Hematopoietic multipotent progenitor cell treated with erythropoietin and hydrocortisone succinate and interleukin-3 and kit ligand, for 17 days (in vitro differentiated cells): Measurements from ENCODE around the gene TFAM.

ENCODE experiments used
- DNase-seq: peaks from one replicate; pipeline ENCODE4 v3.0.0-alpha.2; 2015; ENCODE audit warnings: low spot score

The TFAM gene

DNA sequence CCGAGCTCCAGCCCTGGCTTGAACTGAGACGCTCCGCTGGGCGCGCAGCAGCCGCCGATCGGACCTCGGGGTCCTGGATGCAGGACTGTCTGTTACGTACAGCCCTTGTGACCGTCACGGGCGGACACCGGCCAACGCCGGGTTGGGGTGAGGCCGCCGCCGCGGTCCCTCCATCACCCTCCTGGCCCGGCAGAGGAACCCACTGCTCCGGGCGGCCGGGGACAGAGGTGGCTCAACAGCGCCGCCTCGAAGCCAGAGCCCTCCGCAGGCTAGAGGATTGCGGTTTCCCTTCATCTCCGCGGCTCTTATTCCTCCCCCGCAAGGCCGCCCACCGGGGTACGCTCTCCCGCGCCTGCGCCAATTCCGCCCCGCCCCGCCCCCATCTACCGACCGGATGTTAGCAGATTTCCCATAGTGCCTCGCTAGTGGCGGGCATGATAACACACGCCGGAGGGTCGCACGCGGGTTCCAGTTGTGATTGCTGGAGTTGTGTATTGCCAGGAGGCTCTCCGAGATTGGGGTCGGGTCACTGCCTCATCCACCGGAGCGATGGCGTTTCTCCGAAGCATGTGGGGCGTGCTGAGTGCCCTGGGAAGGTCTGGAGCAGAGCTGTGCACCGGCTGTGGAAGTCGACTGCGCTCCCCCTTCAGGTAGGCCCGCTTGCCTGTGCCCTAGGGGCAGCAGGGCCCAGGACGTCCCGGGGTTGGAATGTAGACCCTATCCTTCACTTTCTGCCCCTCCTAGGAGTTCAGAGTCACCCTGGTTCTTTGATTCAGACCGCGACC lies at the start of gene TFAM:
TSS of gene TFAM (plus strand) at position 412 of the 785 bp plus-strand sequence. CDS start at position 550, 138 bp downstream.
- peak; percentile 72 for DNase-seq

DNA sequence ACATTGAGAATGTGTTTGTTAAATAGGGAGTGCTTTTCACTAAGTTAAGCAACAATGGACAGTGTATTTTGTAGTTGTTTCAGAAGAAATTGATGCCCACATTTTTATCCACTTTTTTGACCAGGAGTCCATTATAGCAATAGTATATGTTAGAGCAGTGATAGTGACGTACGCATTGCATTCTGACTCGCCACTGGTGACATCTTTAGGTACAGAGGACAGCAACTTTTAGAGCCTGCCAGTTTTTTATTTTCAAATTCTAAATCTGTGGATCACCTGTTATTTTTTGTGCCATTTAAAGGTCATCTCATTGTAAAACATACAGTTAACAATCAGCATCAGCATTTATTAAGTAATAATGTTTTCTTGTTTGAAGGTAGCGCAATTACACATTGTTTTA lies 49.0 kb upstream of the TFAM start:
- DNase-seq = no peak

DNA sequence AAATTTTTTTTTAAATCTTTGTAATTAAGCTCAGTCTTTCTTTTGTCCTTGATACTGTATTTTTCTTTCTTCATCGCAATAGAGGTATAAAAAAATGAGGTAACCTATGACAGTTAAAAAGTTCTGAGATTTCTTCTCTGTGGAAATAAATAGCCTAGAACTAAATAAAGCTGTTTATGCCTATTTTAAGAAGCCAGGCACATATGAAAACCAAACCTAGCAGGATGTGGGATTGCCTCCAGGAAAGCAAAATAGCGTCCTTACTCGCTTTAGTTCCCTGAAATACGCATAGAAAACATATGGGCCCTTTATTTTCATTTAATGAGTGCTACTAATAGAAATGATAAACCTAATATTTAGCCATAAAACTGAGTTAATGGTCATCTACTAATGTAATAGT lies 43.8 kb upstream of the TFAM start:
- DNase-seq = no peak

DNA sequence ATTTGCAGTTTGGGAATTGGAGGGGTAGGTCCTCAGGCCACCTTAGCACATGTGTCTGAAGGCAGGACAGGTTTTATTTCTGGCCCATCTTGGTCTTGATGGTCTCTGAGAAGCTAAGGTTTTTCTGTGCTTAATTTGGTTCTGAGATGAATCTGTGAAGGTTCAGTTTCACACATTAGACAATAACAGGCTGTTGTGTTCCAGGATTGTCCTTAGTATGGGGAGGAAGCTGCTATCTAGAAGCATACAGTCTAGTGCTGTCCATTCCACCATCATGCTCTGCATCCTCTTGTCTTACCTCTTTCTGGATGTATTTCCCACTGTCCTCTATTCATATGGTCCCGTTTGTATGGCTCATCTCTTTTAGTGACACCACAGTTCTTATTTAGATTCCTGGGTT lies 43.3 kb upstream of the TFAM start:
- DNase-seq = no peak

DNA sequence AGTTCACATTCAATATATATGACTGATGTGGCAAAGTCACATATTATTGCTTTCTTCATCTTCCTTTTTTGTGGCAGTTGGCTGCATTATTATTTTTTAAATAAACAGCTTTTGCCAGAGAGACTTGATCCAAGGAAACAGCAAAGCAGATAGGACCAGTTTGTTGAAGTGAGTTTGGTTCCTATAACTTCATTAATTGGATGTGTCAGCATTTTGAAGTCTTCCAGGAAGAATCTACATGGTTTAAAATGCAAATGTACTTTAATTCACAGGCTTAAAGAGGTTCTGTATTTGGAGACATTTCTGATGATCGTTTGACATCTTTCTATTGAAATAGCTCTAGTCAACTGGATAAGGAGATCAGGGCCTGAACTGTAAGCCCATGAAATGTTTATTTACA lies 37.2 kb upstream of the TFAM start:
- DNase-seq = no peak

DNA sequence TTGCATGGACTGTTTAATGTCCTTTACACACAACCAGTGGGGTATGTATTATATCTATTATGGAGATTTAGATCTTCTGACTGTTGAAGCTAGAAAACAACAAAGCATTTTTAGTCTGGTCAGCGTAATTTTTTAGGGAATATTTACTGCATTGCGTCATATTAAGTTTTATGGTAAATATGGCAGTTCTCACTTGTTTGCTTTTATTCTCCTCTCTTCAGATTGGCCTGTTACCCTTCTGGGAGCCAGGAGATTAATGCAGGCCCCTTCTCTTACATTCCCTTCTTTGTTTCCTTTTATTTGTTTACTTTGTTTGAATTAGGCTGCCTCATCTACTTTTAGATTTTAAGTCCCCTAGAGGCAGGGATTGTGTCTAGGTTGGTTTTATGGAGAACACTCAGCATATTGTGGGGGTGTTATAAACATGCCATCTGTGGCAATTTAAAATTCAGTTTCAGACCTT lies 36.6 kb upstream of the TFAM start:
- no peak for DNase-seq

DNA sequence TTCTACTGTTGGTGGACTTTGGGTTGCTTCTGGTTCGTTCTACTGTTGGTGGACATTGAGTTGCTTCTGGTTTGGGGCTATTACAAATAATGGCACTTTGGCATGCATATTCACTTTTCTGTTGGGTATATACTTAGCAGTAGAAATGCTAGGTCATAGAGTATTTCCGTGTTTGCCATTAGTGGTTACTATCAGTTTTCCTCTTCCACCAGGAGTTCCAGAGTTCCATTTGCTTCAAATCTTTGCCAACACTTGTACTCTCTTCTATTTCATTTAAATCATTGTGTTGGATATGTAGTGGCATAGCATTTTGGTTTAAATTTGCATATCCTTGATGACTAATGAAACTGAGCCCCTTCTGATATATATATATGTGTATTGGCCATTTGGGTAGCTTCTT lies 35.2 kb upstream of the TFAM start:
- DNase-seq = no peak

DNA sequence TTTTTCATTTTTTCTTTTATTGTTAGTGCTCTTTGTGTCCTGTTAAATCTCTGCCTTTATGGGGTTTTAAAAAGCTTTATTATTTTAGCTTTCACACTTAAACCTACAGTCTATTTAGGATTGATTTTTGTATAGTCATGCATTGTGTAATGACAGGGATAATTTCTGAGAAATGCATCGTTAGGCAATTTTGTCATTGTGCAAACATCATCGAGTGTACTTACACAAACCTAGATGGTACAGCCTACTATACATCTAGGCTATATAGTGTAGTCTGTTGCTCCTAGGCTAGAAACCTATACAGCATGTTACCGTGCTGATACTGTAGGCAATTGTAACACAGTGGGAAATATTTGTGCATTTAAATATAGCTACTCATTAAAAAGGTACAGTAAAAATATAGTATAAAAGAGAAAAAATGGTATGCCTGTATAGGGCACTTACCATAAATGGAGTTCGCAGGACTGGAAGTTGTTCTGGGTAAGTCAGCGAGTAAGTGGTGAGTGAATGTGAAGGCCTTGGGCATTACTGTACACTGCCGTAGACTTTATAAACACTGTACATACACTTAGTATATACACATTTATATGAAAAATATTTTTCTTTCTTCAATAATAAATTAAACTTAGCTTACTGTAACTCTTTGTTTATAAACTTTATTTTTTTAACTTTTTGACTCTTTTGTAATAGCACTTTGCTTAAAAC lies 34.4 kb upstream of the TFAM start:
- DNase-seq = no peak

DNA sequence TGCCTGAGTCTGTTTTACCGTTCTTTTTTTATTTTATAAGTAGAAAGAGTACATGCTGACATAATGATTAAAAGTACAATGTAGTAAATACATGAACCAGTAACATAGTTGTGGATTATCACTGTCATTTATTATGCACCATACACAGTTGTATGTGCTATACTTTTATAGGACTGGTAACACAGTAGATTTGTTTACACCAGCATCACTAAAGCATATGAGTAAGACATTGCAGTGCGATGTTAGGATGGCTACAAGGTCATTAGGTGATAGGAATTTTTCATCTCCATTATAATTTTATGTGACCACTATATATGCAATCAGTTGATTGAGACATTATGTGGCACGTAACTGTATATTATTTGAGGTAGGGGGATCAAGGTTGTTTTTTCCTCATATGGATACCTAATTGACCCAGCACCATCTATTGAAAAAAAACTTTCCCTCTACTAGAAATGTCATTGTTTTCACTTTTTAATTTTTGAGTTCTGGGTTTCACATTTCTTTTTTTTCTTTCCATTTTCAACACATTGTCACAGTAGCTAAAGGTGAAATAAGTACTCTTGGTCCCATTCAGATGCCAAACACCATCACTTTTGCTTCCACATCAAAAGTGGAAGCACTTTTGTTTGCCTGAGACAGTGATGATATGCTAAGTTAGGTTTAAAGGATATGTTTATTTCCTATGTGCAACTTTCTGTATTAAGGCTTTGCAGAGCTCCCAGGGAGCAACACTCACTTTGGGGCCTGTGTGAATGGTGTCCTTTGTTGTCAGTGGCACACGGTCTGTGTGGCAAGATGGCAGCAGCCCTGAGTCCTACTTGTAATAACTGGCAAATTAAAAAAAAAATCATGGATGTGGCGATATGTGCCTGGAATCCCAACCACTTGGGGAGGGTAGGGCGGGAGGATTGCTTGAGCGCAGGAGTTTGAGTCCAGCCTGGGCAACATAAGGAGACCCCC lies 33.3 kb upstream of the TFAM start:
- DNase-seq = no peak

DNA sequence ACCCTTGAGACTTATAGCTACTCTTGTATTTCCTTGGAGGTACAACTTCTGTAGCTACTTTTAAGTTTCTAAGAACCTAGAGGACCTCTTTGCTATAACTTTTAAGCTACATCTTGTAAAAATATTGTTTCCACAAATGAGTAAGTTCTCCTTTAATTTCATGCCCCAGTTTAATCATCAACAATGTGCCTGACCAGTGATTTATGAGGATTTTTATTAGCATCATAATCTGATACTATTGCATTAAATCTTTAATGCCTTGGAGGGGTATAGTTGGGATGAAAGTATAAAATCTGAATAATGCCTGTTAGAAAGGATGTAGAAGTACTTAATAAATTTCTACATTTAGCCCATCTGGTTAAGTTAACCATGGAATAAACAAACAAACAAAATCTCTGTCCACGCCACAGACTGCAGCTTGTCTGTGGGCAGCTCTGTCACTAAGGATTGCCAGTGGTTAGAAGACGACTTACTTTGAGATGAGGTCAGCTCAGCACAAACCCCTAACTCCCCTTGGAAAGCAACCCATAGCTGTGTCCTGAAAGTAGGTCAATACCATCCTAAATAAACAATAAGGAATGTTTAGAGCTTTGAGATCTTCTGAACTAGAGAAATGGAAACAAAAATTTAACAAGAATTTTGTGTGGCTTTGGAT lies 32.1 kb upstream of the TFAM start:
- DNase-seq = no peak

DNA sequence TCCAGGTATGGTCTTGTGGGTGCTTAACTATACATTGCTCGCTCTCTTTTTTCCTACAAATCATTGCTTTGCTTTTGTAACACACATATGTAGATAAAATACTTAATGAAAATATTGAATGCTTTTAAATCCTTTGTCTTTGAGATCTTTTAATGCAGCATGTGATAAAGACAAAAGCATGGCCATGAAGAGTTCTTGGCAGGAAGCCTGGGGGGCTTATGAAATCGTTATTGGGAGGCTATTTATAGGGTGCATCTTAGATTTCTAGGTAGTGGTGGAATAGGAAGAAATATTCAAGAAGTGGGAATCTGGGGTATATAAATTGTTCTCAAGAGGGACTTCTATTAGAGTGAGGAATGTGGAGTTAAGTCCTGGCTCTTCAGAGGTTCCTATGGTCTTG lies 28.5 kb upstream of the TFAM start:
- no peak for DNase-seq

DNA sequence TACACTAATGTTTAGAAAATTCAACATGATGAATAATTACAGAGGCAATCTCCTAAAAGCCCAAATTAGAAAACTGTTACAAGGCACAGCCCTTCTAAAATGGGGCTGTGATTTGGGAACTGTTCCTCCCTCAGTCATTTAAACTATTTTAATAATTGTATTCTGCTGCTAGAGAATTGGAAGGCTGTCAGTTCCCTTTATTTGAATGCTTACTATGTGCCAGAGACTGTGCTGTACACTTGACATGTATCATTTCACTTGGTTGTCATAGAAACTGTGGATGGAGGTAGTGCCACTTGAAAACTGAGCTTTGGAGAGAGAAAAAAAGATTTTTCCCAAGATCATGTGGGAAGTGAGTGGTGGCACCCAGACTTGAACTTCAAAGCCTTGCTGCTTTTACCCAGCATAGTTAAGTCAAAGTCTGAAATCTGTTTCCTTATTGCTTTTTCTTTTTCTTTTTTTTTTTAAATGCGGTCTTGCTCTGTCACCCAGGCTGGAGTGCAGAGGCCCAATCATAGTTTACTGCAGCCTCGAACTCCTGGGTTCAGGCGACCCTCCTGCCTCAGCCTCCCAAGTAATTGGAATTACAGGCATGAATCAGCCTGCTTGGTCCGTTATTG lies 26.8 kb upstream of the TFAM start:
- DNase-seq = no peak

DNA sequence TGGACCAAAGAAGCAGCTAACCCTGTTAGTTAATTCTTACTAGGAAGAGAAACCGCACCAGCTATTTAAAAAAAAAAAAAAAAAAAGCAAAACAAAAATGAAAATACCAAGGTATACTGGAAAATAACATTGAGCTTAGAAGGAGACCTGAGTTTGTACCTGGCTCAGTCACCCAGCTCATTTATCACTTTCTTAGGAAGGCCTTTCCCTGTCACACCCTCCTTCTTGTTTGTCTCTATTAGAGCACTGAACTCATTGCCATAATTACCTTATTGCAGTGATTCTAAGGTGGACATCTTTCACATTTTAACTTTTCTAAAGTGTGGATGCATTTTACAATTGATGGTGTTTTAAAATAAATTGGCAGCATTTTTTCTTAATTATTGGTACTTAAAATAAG lies 26.3 kb upstream of the TFAM start:
- DNase-seq = no peak

DNA sequence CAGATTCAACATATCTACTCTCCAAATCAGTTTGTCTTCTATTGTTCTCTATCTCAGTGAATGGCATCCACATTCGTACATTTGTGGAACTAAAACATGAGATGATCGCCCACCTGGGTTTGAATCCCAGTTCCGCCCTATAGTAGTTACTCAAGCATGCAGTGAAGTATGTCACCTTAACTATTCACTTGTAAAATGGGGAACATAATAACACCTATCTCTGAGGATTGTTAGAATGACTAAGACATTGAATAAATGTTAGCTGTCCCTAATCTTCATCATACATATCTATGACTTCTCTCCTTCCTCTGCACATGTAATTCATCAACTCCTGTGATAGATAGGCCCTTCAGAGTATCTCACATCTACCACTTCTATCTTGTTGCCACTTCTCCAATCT lies 25.7 kb upstream of the TFAM start:
- no peak for DNase-seq

DNA sequence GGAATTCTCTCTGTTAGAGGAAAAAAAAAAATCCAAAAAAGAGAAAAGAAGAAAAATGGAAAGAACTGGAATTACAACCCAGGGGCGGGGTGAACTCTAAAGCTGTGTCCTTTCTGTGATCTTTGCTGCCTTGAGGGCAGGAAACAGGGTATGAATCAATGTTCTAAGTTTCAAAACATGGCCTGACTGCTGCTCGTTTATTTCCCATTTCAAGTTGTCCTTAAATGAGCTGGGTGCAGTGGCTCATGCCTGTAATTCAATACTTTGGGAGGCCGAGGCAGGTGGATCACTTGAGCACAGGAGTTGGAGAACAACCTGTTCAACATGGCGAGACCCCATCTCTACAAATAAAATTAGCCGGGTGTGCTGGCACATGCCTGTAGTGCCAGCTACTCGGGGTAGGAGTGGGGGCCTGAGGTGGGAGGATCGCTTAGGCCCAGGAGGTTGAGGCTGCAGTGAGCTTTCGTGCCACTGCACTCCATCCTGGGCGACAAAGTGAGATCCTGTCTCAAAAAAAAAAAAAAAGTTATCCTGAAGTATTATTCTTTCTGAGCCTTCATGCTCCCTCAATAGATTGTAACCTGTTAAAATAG lies 24.7 kb upstream of the TFAM start:
- no peak for DNase-seq

DNA sequence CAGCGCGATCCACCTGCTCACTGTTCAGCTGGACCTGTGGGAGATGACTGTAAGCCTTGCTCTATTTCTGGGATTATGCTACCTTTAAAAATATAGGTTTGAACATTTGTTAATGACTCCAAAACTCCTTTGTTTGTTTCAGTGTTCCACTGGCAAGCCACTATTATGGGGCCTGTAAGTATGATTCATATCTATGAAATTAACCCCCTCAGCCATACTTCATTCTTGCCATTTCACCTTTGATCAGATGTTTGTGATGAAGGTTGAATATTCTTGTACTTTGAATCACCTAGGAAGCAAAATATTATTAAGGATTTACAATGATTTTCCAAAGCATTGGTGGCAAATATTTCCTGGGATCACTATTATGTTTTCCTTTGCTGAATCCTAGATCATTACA lies 23.9 kb upstream of the TFAM start:
- DNase-seq = no peak

DNA sequence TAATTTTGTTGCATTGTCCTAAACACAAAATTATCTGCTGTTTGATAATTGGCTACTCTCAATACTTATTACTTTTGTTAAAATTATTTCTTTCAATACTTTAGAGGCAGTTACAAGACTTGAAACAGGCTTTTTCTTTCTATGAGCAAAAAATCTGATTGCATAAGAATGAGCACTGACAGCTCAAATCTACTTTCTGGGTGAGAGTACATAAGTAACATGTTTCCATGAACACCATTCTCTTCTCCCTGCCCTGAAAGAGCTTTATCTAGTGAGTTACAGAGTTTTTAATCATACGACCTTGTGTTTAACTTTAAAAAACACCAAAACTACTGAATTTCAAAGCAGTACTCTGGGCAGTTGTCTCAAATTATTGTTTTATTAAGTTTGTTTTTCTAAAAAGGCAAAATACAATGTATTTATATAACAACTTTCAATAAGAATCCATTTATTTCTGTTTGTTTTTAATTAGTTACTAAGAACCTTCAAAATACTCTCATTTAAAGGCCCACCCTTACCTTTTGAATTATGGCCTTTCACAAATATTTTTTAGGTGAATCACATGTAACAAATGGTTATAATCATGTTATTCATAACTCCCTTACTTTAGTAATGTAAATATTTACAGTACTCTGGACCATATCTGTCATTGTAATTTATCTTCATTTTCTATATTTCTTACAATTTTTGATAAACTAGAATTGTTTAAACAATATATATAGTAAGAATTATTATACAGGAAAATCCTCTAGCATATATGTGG lies 23.0 kb upstream of the TFAM start:
- DNase-seq = no peak

DNA sequence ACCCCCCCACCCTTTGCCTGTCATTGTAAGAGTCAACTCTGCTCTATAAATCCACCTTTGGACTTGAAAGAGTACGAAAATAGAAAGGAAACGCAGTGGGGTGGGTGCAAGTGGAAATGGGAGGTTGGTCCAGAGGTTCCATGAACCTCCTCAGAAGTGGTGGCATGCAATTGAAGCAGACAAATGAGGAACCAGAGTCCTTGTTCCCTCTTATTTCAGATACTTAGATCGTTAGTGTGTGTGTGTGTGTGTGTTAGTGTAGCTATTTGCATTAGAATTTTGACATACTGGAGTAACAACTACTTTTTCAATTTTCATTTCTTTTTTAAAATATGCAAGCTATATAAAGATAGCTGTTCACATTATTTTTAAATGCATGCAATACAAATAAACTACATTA lies 18.1 kb upstream of the TFAM start:
- DNase-seq = no peak

DNA sequence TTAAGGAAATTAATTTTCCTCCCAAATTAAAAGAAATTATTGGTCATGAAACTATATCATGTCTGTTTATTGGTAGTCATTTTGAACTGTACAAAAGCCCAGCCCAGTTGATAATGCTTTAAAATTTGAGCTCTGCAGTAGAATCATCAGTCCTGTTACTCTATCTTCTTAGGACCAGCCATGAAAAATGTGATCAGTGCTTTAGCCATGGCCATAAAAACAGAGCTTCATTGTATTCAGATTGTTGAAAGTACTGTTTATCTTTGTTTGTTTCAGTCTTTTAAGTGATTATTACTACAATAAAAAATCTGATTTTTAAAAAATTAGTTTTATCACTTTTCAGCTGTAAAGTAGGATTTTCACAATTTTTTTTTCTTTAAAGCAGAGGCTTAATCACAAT lies 13.7 kb upstream of the TFAM start:
- DNase-seq = no peak
